Lung (tissue), 12 donors: ENCODE data around the gene CCDC77. TPM values are rescaled to one million over a fixed set of nuclear protein-coding genes. Genes with fewer than 3 reads are reported as not detected.
"Not testable (repeated sequence)": the region's sequence is repeated elsewhere in the genome, so short reads cannot be mapped to it uniquely, and the experiment has no call there.

Experiments used
- ATAC-seq: fragments of 200-7000 bp; cut with Tn5 transposase; one replicate; pipeline ENCODE4 v1.9.1; 2020; ENCODE audit warnings: moderate number of reproducible peaks; ENCODE audit not compliant: insufficient read depth, low FRiP score
- DNase-seq, 3 donors: peaks; one replicate each; pipeline ENCODE4 v3.0.0-alpha.2; 2013 to 2017
- H3K27ac ChIP-seq, 2 donors: one replicate each; pipeline ENCODE4 v1.5.1; 2013; ENCODE audit warnings: mild to moderate bottlenecking in 2 of 2, moderate library complexity in 2 of 2, control low read depth in 1 of 2, inconsistent platforms in 1 of 2, low read depth in 1 of 2, low read length in 1 of 2
- H3K27me3 ChIP-seq, 3 donors: one replicate each; pipeline ENCODE4 v1.5.1; 2013; ENCODE audit warnings: low read length in 2 of 3; ENCODE audit not compliant: control insufficient read depth in 3 of 3, insufficient read depth in 3 of 3
- H3K36me3 ChIP-seq, 4 donors: one replicate each; pipeline ENCODE4 v1.5.1; 2013; ENCODE audit warnings: low read length in 4 of 4, mild to moderate bottlenecking in 1 of 4, moderate library complexity in 1 of 4; ENCODE audit not compliant: control insufficient read depth in 4 of 4, insufficient read depth in 4 of 4
- H3K4me1 ChIP-seq, 5 donors: one replicate each; pipeline ENCODE4 v1.5.1; 2013; ENCODE audit warnings: low read length in 5 of 5, mild to moderate bottlenecking in 2 of 5, moderate library complexity in 1 of 5; ENCODE audit not compliant: control insufficient read depth in 5 of 5, insufficient read depth in 5 of 5
- H3K4me3 ChIP-seq: one replicate; pipeline ENCODE4 v1.5.1; 2013; ENCODE audit warnings: mild to moderate bottlenecking, control low read depth, moderate library complexity
- H3K9ac ChIP-seq, 2 donors: one replicate each; pipeline ENCODE4 v1.5.1; 2013; ENCODE audit warnings: low read length in 2 of 2, control low read depth in 1 of 2; ENCODE audit not compliant: insufficient read depth in 1 of 2
- H3K9me3 ChIP-seq, 4 donors: one replicate each; pipeline ENCODE4 v1.5.1; 2013; ENCODE audit warnings: low read length in 3 of 4, mild to moderate bottlenecking in 1 of 4, moderate library complexity in 1 of 4; ENCODE audit not compliant: control insufficient read depth in 4 of 4, insufficient read depth in 3 of 4
- CTCF ChIP-seq: IDR thresholded peaks from 2 replicates; pipeline ENCODE4 v1.5.1; 2012; ENCODE audit warnings: mild to moderate bottlenecking; ENCODE audit errors: control extremely low read depth, extremely low read depth
- WGBS, 2 donors: extraction: QIAGEN DNeasy Blood & Tissue Kit; methylation state at CpG; one replicate each; pipeline ENCODE4 v1.1.7; 2013; 5-methylcytosine and 5-hydroxymethylcytosine counted together
- polyA plus RNA-seq, 2 donors: library from polyadenylated mRNA; stranded (reverse); fragments of 200-250 nt; gene quantifications; one replicate each; pipeline ENCODE4 v1.2.1, GENCODE V29; 2013
- total RNA-seq, 2 donors: library from RNA; depleted of rRNA in 1 of 2; stranded (reverse); fragments of >200 nt in 1 of 2; gene quantifications; one replicate each; pipeline ENCODE4 v1.2.1, GENCODE V29; 2014 to 2021
- donor health status: control.
- donor health status: control.
- donor health status: Bipolar disorder and iron deficiency.
- donor health status: healthy.
- donor health status: DM: yes; HTN: yes; CAD: no.

Gene CCDC77
- total and polyA plus RNA-seq, 4 donors, result 3.2 to 20.6 (median 5.0) TPM

GRCh38 chr12:422526-422925 lies 21.1 kb downstream of the CCDC77 start:
- WGBS, 2 donors, result 94 to 95% methylated on average over 3 of the region's 3 CpGs
- no peak for TF ChIP-seq CTCF
- H3K4me3 ChIP-seq, result no peak overlapping the region
- DNase-seq (no peak), ATAC-seq (no peak)
- H3K27me3 ChIP-seq, result no peaks in the 10 kb centered on the region
- no peaks in the 10 kb centered on the region for H3K9me3 ChIP-seq
- no peak overlapping the region for H3K9ac ChIP-seq
- H3K36me3 ChIP-seq, result peaks cover 9 to 22% (median 19%) of the 10 kb centered on the region in 4 donors
- no peaks in the 10 kb centered on the region for H3K4me1 ChIP-seq
- H3K27ac ChIP-seq, result no peak overlapping the region

- not testable (repeated sequence) for ATAC-seq, H3K9ac ChIP-seq
- WGBS, 2 donors, result 95 to 98% methylated on average over 2 of the region's 2 CpGs
Measured at GRCh38 chr12:435737-436136, 34.3 kb downstream of the CCDC77 start.

GRCh38 chr12:442235-442884 lies 40.9 kb downstream of the CCDC77 start:
- 62 to 64% methylated on average over 16 of the region's 16 CpGs for WGBS, 2 donors
- DNase-seq (peak; percentile 63 to 70 (median 67)), ATAC-seq (no peak)
- Histone ChIP-seq H3K36me3 (peaks cover 0 to 10% (median 4%) of the 10 kb centered on the region in 4 donors), H3K4me1 (no peaks in the 10 kb centered on the region), H3K4me3 (no peak overlapping the region), H3K27me3 (no peaks in the 10 kb centered on the region), H3K9me3 (no peaks in the 10 kb centered on the region), H3K27ac (no peak overlapping the region), H3K9ac (no peak overlapping the region)
- TF ChIP-seq CTCF, result peak; percentile 58

More at GRCh38 chr12:435737-436136, 34.3 kb downstream of the CCDC77 start:
- not testable (repeated sequence) for H3K4me1 ChIP-seq, H3K4me3 ChIP-seq, DNase-seq, H3K27me3 ChIP-seq, H3K9me3 ChIP-seq, H3K27ac ChIP-seq
- H3K36me3 ChIP-seq, result peaks cover 10 to 19% (median 15%) of the 10 kb centered on the region in 4 donors

GRCh38 chr12:447141-447540 lies 45.7 kb downstream of the CCDC77 start:
- H3K27me3 ChIP-seq, result no peaks in the 10 kb centered on the region
- H3K9me3 ChIP-seq, result no peaks in the 10 kb centered on the region
- no peak for ATAC-seq
- peaks cover 0 to 3% (median 0%) of the 10 kb centered on the region in 5 donors for H3K4me1 ChIP-seq
- WGBS, 2 donors, result 90 to 95% methylated on average over 1 of the region's 1 CpG
- H3K36me3 ChIP-seq, result no peaks in the 10 kb centered on the region
- no peak overlapping the region for H3K4me3 ChIP-seq
- DNase-seq, result no peak
- no peak for TF ChIP-seq CTCF
- H3K9ac ChIP-seq, result no peak overlapping the region
- no peak overlapping the region for H3K27ac ChIP-seq
